Esophagus squamous epithelium (tissue), 4 donors: ENCODE data around the gene TRIM32.

Source experiments
- CTCF ChIP-seq, 6 experiments: fragments of 450-650 bp in 4 of 6; fragments of 200-600 bp in 2 of 6; sonication (generic) in 2 of 6; IDR thresholded peaks; one replicate each; pipeline ENCODE4 v1.5.1; 2016 to 2019; ENCODE audit warnings: antibody characterized with exemption in 6 of 6, mild to moderate bottlenecking in 4 of 6, moderate library complexity in 4 of 6
- POLR2A ChIP-seq, 4 donors: fragments of 450-650 bp; IDR thresholded peaks; one replicate each; pipeline ENCODE4 v1.6.1; 2017; ENCODE audit warnings: antibody characterized with exemption in 4 of 4, mild to moderate bottlenecking in 4 of 4, moderate library complexity in 3 of 4

DNA sequence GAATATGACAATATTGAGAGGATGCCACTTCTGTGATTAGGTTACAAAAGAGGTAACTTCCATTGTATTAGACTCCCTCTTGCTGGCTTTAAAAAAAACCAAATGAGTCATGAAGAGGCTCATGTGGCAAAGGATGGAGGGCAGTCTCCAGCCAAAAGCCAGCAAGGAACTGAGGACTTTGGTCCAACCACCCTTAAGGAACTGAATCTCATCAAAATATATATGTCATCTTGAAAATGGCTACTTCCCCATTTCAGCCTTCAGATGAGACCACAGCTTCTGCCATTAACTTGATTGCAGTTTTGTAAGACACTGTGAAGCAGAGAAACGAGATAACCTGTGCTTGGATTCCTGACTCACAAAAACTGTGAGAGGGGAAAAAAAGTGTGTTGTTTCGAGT is 15.5 kb upstream of the TRIM32 start:
- TF ChIP-seq CTCF (IDR thresholded peaks at IDR 0.05) (no peak), POLR2A (IDR thresholded peaks at IDR 0.05) (no peak)
